ENCODE measurements around the gene MAP3K14.
"Not testable (repeated sequence)": the region's sequence is repeated elsewhere in the genome, so short reads cannot be mapped to it uniquely, and the experiment has no call there.

Gene MAP3K14

GRCh38 chr17:45316434-45317110, at the start of gene MAP3K14:
TSS of gene MAP3K14 (minus strand) at chr17:45317020. CDS start at chr17:45290745, 26,275 bp downstream.
- peak; percentile 53 for DNase-seq (ENCODE audit: low spot score)

- DNase-seq (ENCODE audit: low spot score), result no peak
These were observed 49.2 kb upstream of the MAP3K14 start for GRCh38 chr17:45366049-45366448.

- DNase-seq (ENCODE audit: low spot score), result no peak
These were observed 47.9 kb upstream of the MAP3K14 start for GRCh38 chr17:45364531-45365390.

- no peak for DNase-seq (ENCODE audit: low spot score)
These were observed 46.7 kb upstream of the MAP3K14 start for GRCh38 chr17:45363498-45363897.

- no peak for DNase-seq (ENCODE audit: low spot score)
These were observed 45.2 kb upstream of the MAP3K14 start for GRCh38 chr17:45361976-45362375.

- DNase-seq (ENCODE audit: low spot score), result no peak
These were observed 44.6 kb upstream of the MAP3K14 start for GRCh38 chr17:45361451-45361850.

- DNase-seq (ENCODE audit: low spot score), result no peak
These were observed 40.7 kb upstream of the MAP3K14 start for GRCh38 chr17:45357364-45357997.

- peak; percentile 17 for DNase-seq (ENCODE audit: low spot score)
These were observed 38.3 kb upstream of the MAP3K14 start for GRCh38 chr17:45355087-45355486.

GRCh38 chr17:45353043-45353442, 36.2 kb upstream of the MAP3K14 start:
- DNase-seq (ENCODE audit: low spot score), result no peak

GRCh38 chr17:45351831-45352230, 35.0 kb upstream of the MAP3K14 start:
- no peak for DNase-seq (ENCODE audit: low spot score)

- no peak for DNase-seq (ENCODE audit: low spot score)
These were observed 30.6 kb upstream of the MAP3K14 start for GRCh38 chr17:45347444-45347843.

- DNase-seq (ENCODE audit: low spot score), result no peak
These were observed 29.6 kb upstream of the MAP3K14 start for GRCh38 chr17:45346216-45347015.

GRCh38 chr17:45345554-45346215, 28.9 kb upstream of the MAP3K14 start:
- no peak for DNase-seq (ENCODE audit: low spot score)

- DNase-seq (ENCODE audit: low spot score), result no peak
These were observed 28.4 kb upstream of the MAP3K14 start for GRCh38 chr17:45345246-45345553.

GRCh38 chr17:45343967-45344664, 27.3 kb upstream of the MAP3K14 start:
- DNase-seq (ENCODE audit: low spot score), result not testable (repeated sequence)

- no peak for DNase-seq (ENCODE audit: low spot score)
These were observed 26.2 kb upstream of the MAP3K14 start for GRCh38 chr17:45342871-45343526.

GRCh38 chr17:45342306-45342705, 25.5 kb upstream of the MAP3K14 start:
- no peak for DNase-seq (ENCODE audit: low spot score)

GRCh38 chr17:45341533-45342158, 24.8 kb upstream of the MAP3K14 start:
- peak; percentile 59 for DNase-seq (ENCODE audit: low spot score)

- no peak for DNase-seq (ENCODE audit: low spot score)
These were observed 23.1 kb upstream of the MAP3K14 start for GRCh38 chr17:45339646-45340605.

All from SW480 (cell line).